Activated naive CD8-positive, alpha-beta T cell treated with anti-CD3 and anti-CD28 coated beads for 36 hours (primary cell): ENCODE data around the gene FSCN2. TPM values are rescaled to one million over a fixed set of nuclear protein-coding genes. Genes with fewer than 3 reads are reported as not detected.

Experiments used
- DNase-seq: peaks from one replicate; pipeline ENCODE4 v3.0.0; 2021
- H3K27ac Mint-ChIP-seq: one replicate; pipeline ENCODE4 v1.8.0; 2022; ENCODE audit warnings: mild to moderate bottlenecking, moderate library complexity, mixed read lengths
- H3K27me3 Mint-ChIP-seq: one replicate; pipeline ENCODE4 v1.8.0; 2022; ENCODE audit warnings: mild to moderate bottlenecking, mixed read lengths
- H3K36me3 Mint-ChIP-seq: one replicate; pipeline ENCODE4 v1.8.0; 2021; ENCODE audit warnings: mild to moderate bottlenecking, mixed read lengths
- H3K4me1 Mint-ChIP-seq: one replicate; pipeline ENCODE4 v1.8.0; 2021; ENCODE audit warnings: mixed read lengths
- H3K4me3 Mint-ChIP-seq: one replicate; pipeline ENCODE4 v1.8.0; 2022; ENCODE audit warnings: mild to moderate bottlenecking, moderate library complexity, mixed read lengths
- H3K9me3 Mint-ChIP-seq: one replicate; pipeline ENCODE4 v1.8.0; 2022; ENCODE audit warnings: mixed read lengths
- total RNA-seq, 2 experiments: library from RNA; stranded (reverse); gene quantifications; one replicate each; pipeline ENCODE4 v1.2.3, GENCODE V29; 2021

FSCN2 gene
- total RNA-seq, 2 experiments from 2014 or later = 0.29 to 0.36 TPM

DNA sequence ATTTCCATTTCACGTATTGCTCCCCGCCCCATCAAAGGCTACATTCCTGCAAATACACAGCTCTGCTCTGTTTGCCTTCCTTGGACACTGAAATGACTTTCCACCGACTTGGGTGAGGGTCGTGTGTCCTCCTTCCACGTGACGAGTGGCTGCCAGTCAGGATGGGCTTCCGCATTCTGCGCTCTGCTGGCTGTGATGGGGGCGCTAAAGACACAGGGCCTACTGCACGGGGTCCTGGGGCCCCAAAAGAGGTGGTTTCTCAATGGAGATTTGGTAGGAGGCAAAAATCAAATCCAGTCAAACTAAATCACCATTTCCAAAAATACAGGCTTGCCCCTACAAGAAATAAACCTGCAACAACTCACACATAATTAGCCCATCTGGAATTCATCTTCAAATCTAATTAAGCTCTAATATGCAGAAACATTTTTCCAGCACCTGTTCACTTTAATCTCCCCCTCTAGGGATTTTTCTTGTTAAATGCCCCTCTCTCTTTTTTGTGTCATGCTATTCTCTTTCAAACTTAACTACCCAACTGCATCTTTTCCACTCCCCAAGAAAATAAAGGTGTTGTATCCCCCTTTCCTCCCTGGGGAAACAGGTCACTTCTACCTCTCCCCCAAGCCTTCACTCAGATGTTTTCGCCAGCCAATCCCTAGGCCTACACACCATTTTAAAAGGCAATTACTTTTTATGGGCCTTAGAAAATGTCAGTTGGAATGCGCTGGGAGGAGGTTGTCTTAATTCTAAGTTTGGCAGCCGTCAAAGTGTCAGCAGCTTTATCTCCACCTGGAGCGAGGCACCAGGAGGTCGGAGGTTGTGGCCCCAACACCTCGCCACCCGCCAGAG lies 45.8 kb downstream of the FSCN2 start:
- no peaks in the 10 kb centered on the region for H3K27me3 Mint-ChIP-seq
- no peak overlapping the region for H3K4me3 Mint-ChIP-seq
- H3K4me1 Mint-ChIP-seq = peaks cover 4% of the 10 kb centered on the region
- no peaks in the 10 kb centered on the region for H3K9me3 Mint-ChIP-seq
- peaks cover 17% of the 10 kb centered on the region for H3K36me3 Mint-ChIP-seq
- H3K27ac Mint-ChIP-seq = no peak overlapping the region
- no peak for DNase-seq

DNA sequence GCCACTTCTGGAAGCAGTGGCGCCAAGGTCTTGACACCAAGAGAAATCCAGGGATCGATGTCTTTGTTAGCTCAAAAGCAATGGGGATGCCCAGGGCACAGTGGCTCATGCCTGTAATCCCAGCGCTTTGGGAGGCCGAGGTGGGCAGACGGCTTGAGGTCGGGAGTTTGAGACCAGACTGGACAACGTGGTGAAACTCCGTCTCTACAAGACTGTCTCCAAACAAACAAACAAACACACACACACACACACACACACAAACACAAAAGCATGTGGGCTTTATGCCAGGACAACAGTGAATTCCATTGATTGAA lies 46.4 kb downstream of the FSCN2 start:
- H3K27me3 Mint-ChIP-seq = no peaks in the 10 kb centered on the region
- H3K36me3 Mint-ChIP-seq = peaks cover 16% of the 10 kb centered on the region
- H3K27ac Mint-ChIP-seq = no peak overlapping the region
- peaks cover 4% of the 10 kb centered on the region for H3K4me1 Mint-ChIP-seq
- no peaks in the 10 kb centered on the region for H3K9me3 Mint-ChIP-seq
- no peak for DNase-seq
- no peak overlapping the region for H3K4me3 Mint-ChIP-seq

DNA sequence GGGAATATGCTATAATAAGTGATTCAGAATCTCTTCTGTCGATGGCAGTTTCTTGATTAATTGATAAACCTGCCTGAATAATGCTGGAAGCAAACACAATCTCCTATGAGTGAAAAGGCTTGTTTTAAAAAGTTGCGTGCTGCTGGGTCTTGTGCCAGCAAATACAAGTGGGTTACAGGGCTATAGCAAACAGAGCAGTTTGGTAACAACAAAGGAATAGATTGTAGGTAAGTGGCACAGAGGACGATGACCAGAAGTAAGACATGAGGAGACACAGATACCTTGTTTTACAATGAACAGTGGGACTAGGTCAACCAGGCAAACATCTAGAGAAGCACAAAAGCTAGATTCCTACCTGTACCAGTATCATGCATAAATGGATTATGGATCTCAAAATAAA lies 47.7 kb downstream of the FSCN2 start:
- Mint-ChIP-seq H3K36me3 (peaks cover 19% of the 10 kb centered on the region), H3K4me1 (peaks cover 8% of the 10 kb centered on the region), H3K4me3 (no peak overlapping the region), H3K27me3 (no peaks in the 10 kb centered on the region), H3K27ac (no peak overlapping the region), H3K9me3 (no peaks in the 10 kb centered on the region)
- DNase-seq = no peak

DNA sequence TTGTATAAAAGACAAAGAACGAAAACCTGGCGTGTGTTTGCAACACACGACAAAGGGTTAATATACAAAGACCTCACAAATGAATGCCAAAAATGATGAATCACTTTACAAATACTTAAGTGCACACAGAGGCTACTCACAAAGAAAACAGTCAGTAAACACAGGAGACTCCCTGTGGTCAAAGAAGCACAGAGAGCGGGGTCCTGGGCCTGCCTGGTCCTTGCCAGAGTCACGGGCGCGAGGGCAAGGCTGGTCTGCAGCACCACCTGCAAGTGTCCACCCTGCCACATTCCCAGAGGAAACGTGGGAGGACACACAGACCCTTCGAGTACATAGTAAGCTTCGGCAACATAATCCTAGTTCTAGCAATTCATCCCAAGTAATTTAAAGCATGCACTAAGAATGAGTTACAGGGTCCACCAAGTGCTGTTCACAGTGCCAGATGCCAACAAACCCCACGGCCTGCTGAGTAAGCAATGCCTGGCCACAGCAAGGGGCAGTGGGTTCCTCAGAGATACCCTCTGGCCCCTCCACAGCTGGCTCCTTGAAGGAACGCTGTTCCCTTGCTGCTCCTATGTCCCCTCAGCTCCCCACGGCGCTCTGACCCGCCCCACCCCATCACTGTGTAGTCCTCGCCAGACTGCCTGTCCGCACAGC lies 48.6 kb downstream of the FSCN2 start:
- DNase-seq = no peak
- peaks cover 8% of the 10 kb centered on the region for H3K4me1 Mint-ChIP-seq
- H3K27ac Mint-ChIP-seq = no peak overlapping the region
- H3K4me3 Mint-ChIP-seq = no peak overlapping the region
- H3K36me3 Mint-ChIP-seq = peaks cover 17% of the 10 kb centered on the region
- H3K9me3 Mint-ChIP-seq = no peaks in the 10 kb centered on the region
- H3K27me3 Mint-ChIP-seq = no peaks in the 10 kb centered on the region

DNA sequence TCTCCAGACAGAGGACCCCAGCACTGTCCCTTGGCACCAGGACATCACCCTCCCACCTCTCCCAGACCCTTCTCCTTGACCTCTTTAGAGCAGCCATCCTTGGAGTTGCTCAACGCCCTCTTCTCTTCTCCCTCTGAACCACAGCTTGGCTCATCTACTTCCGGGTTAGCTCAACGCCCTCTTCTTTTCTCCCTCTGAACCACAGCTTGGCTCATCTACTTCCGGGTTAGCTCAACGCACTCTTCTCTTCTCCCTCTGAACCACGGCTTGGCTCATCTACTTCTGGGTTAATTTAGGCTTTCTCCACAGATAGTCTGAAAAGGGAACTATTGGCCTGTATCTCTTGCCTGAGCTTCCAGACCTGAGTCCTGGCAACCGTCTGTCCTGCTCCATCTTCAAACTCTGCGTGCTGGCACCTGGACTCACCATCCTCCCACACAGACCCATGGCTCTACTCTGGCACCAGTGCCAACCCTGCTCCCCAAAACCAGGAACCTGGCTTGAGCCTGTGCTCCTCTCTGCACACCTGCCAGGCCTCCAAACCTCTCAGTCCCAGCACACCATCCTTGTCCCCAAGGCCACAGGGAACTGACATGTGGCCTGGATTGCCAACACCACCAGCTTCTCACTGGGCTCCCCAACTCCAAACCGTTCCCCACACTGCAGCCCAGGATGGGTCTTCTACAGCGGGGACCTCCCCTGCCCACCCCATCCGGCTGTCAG lies 49.3 kb downstream of the FSCN2 start:
- no peak for DNase-seq
- Mint-ChIP-seq H3K4me1 (peaks cover 8% of the 10 kb centered on the region), H3K27ac (peak overlapping the region; percentile 5), H3K27me3 (no peaks in the 10 kb centered on the region), H3K9me3 (no peaks in the 10 kb centered on the region), H3K36me3 (peaks cover 17% of the 10 kb centered on the region), H3K4me3 (no peak overlapping the region)

DNA sequence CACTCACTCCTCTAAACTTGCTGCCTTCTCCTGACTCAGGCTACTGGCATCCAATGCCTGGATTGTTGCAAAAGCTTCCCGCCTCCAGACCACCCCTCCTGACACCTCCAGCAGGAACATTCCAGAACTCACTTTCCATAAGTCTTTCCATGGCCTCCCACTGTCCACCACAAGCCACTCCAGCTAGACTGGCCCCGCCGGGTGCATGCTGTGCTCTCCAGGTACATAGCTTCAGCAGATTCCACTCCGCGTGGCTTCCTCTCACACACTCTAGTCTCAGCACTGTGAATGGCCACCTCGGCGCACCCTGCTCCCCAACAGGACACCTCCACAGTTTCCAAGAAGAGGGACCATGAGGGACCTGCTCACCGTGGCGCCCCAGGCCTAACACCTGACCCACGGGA lies 49.9 kb downstream of the FSCN2 start:
- Mint-ChIP-seq H3K36me3 (peaks cover 14% of the 10 kb centered on the region), H3K4me1 (peaks cover 8% of the 10 kb centered on the region), H3K4me3 (no peak overlapping the region), H3K27me3 (no peaks in the 10 kb centered on the region), H3K9me3 (no peaks in the 10 kb centered on the region), H3K27ac (peak overlapping the region; percentile 5)
- no peak for DNase-seq

DNA sequence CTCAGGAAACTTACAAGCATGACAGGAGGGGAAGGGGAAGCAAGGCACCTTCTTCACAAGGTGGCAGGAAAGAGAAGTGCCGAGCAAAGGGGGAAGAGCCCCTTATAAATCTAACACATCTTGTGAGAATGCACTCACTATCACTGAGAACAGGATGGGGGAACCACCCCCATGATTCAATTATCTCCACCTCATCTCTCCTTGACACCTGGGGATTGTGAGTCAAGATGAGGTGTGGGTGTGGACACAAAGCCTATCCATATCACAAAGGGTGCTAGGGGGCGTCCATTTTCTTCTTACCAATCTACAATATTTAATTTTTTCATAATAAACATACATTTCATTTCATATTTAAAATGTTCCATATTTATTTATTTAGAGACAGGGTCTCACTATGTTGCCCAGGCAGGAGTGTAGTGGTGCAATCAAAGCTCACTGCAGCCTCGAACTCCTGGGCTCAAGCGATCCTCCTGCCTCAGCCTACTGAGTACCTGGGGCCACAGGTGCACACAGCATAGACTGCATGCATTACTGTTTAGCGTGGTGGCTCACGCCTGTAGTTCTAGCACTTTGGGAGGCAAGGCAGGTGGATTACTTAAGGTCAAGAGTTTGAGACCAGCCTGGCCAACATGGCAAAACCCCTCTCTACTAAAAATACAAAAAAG lies 50.5 kb downstream of the FSCN2 start:
- H3K4me1 Mint-ChIP-seq = peaks cover 8% of the 10 kb centered on the region
- H3K27ac Mint-ChIP-seq = no peak overlapping the region
- no peak for DNase-seq
- peaks cover 14% of the 10 kb centered on the region for H3K36me3 Mint-ChIP-seq
- no peaks in the 10 kb centered on the region for H3K27me3 Mint-ChIP-seq
- no peak overlapping the region for H3K4me3 Mint-ChIP-seq
- no peaks in the 10 kb centered on the region for H3K9me3 Mint-ChIP-seq

DNA sequence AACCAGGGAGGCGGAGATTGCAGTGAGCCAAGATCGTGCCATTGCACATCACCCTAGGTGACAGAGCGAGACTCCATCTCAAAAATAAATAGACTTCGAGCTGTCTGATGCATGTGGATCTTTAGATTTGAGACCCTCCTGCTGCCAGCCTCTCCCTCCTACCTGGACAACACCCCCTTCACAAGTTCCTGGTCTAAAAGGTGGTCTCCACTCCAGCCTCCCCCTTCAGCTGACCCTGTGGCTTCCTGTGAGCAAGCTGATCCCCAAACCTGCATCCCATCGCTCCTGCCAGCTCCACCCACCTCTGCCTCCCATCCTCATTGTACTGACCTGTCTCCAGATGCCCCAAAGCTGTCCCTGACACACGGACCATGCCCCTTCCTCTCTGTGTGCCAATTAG lies 51.1 kb downstream of the FSCN2 start:
- no peak overlapping the region for H3K4me3 Mint-ChIP-seq
- peaks cover 14% of the 10 kb centered on the region for H3K36me3 Mint-ChIP-seq
- H3K27ac Mint-ChIP-seq = no peak overlapping the region

DNA sequence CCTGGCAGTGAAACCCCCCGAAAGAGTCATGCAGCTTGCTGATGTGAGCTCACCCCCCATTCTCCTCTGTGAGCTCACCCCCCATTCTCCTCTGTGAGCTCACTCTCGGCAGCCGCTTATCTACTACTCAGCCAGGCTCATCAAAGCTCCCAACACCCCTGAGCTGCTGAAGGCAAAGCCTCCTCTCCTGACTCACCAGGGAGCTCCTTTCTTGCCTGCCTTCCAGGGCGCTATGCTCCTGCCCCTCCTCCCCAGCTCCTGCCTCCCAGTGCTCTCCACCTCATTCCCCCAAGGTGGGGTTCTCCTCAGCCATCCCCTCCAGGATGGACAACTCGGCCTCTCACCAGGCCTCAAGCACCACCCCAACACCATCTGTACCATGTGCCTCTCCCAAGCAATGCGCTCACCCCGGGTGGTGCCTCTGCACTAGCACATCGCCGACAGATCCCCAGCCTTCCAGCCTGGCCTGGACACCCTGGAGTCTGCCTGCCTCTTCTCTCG lies 51.7 kb downstream of the FSCN2 start:
- peak overlapping the region; percentile 60 for H3K27ac Mint-ChIP-seq
- no peaks in the 10 kb centered on the region for H3K27me3 Mint-ChIP-seq
- no peak for DNase-seq

More for the DNA sequence above, 51.1 kb downstream of the FSCN2 start:
- Mint-ChIP-seq H3K27me3 (no peaks in the 10 kb centered on the region), H3K9me3 (no peaks in the 10 kb centered on the region), H3K4me1 (peaks cover 8% of the 10 kb centered on the region)
- no peak for DNase-seq

DNA sequence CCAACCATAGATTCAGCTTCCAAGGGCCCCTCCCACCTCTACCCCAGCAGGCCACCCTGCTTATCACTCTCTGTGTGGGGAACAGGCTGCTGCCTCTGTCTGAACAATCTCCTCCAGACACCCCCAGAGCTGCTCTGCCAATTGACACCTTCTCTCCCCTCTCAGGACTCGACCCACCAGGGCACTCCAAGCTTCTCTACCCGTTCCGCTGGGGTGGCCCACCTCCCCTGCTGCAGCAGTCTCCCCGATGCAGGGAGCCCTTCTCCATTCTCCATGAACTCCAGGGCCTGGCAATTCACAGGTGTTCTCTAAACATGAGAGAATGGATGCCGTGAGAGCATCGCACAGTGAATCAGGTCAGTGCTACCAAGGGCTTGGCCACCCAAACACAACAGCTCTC lies 52.3 kb downstream of the FSCN2 start:
- peaks cover 8% of the 10 kb centered on the region for H3K4me1 Mint-ChIP-seq
- no peaks in the 10 kb centered on the region for H3K9me3 Mint-ChIP-seq
- no peak overlapping the region for H3K4me3 Mint-ChIP-seq
- H3K36me3 Mint-ChIP-seq = peaks cover 18% of the 10 kb centered on the region
- DNase-seq = no peak
- no peaks in the 10 kb centered on the region for H3K27me3 Mint-ChIP-seq
- H3K27ac Mint-ChIP-seq = no peak overlapping the region

More for the DNA sequence above, 51.7 kb downstream of the FSCN2 start:
- peaks cover 8% of the 10 kb centered on the region for H3K4me1 Mint-ChIP-seq
- peaks cover 14% of the 10 kb centered on the region for H3K36me3 Mint-ChIP-seq
- H3K9me3 Mint-ChIP-seq = no peaks in the 10 kb centered on the region
- H3K4me3 Mint-ChIP-seq = no peak overlapping the region

DNA sequence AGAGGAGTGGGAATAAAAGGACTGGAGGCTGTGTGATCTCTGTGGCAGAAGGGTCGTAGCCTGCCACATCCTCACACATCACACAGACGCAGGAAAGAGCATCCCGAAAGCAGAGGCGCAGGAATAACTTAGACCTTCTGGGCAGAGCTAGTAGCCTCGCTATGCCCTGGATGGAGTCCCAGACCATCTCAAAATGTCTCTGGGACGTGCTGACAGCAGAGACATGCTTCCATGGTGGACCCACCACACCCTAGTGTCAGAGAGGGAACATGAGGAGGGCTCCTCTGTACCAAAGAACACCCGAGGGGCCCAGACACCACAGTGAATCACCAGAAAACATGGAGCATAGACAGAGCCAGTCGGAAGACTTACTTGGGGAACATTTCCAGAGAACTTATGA lies 53.6 kb downstream of the FSCN2 start:
- H3K27ac Mint-ChIP-seq = no peak overlapping the region
- DNase-seq = no peak
- H3K36me3 Mint-ChIP-seq = peaks cover 22% of the 10 kb centered on the region
- no peaks in the 10 kb centered on the region for H3K27me3 Mint-ChIP-seq
- peaks cover 8% of the 10 kb centered on the region for H3K4me1 Mint-ChIP-seq
- H3K4me3 Mint-ChIP-seq = no peak overlapping the region
- H3K9me3 Mint-ChIP-seq = no peaks in the 10 kb centered on the region

DNA sequence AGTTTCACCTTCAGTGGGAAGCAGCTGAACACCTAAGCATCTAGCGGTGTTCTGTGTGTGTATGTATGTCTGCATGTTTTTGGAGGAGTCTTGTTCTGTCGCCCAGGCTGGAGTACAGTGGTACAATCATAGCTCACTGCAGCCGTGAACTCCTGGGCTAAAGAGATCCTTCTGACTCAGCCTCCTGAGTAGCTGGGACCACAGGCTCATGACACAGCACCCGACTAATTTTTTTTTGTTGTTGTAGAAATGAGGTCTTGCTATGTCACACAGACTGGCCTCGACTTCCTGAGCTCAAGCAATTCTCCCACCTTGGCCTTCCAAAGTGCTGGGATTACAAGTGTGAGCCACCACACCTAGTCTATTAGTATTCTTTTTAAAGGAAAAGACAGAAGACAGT lies 54.2 kb downstream of the FSCN2 start:
- H3K36me3 Mint-ChIP-seq = peaks cover 21% of the 10 kb centered on the region
- no peaks in the 10 kb centered on the region for H3K27me3 Mint-ChIP-seq
- H3K4me3 Mint-ChIP-seq = no peak overlapping the region
- peaks cover 8% of the 10 kb centered on the region for H3K4me1 Mint-ChIP-seq
- no peaks in the 10 kb centered on the region for H3K9me3 Mint-ChIP-seq
- DNase-seq = no peak
- no peak overlapping the region for H3K27ac Mint-ChIP-seq

DNA sequence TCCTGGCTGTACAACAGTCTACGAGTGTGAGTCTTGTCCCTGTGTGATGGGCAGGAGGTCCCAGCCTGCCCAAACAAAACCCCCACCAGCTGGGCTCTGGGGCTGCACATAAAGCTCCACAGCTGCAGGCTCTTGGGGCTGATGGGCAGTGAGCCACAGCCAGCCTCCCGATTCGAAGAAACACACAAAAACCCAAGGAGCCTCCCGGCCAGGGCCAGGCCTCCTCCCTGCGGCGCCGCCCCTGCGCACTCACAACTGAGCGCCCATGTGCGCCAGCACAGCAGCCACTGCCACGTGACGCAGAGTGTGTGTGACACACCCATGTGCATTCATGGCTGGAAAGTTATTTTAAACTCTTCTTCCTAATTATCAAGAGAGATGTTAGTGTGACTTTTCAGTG lies 54.6 kb downstream of the FSCN2 start:
- H3K4me1 Mint-ChIP-seq = peaks cover 8% of the 10 kb centered on the region
- no peak overlapping the region for H3K27ac Mint-ChIP-seq
- no peak for DNase-seq
- H3K36me3 Mint-ChIP-seq = peaks cover 20% of the 10 kb centered on the region
- H3K9me3 Mint-ChIP-seq = no peaks in the 10 kb centered on the region
- H3K27me3 Mint-ChIP-seq = no peaks in the 10 kb centered on the region
- H3K4me3 Mint-ChIP-seq = no peak overlapping the region

DNA sequence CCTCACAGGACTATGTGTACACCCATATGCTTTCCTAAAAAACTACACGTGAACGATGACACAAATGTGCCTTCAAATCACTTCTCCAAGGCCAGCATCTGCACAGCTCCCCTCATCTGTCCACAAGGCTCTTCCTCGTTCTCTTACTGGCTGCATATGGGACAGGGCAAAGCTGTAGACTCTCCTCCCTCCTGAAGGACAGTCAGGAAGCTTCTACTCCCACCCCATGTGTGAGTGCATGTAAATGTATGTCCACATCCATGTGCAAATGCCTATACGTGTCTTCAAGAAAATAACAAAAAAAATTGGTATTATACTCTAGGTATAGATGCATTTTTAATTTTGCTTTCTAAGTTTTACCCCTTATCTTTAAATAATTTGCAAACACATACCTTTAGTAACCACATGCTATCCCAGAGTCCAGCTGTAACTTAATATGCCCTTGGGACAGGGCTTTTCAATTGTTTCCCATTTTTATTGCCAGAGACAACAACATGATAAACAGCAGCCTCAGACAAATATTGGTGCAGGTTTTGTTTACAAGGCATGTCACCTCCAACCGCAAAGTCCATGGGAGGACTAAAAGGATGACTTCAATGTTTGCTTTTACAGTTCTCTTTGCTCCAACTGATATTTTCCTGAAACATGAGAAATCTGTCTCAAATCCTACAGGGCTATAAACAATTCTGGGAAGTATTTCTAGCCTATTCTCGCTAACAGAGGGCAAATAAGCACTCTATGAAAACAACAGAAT lies 55.6 kb downstream of the FSCN2 start:
- Mint-ChIP-seq H3K36me3 (peaks cover 24% of the 10 kb centered on the region), H3K9me3 (no peaks in the 10 kb centered on the region), H3K27me3 (no peaks in the 10 kb centered on the region), H3K27ac (no peak overlapping the region), H3K4me3 (no peak overlapping the region), H3K4me1 (peaks cover 4% of the 10 kb centered on the region)
- DNase-seq = no peak
